Peyer's patch (tissue), 4 donors: ENCODE results near the gene LHFPL2.

ENCODE experiments used
- CTCF ChIP-seq, 6 experiments: fragments of 450-650 bp in 4 of 6; fragments of 200-600 bp in 2 of 6; sonication (generic) in 1 of 6; IDR thresholded peaks; one replicate each; pipeline ENCODE4 v1.5.1; 2017 to 2019; ENCODE audit warnings: antibody characterized with exemption in 6 of 6, mild to moderate bottlenecking in 3 of 6, moderate library complexity in 1 of 6
- POLR2A ChIP-seq, 2 donors: fragments of 450-650 bp; IDR thresholded peaks; one replicate each; pipeline ENCODE4 v1.5.1; 2017; ENCODE audit warnings: antibody characterized with exemption in 2 of 2, mild to moderate bottlenecking in 2 of 2, moderate library complexity in 2 of 2

- TF ChIP-seq CTCF (IDR thresholded peaks at IDR 0.05), result no peak
- no peak for TF ChIP-seq POLR2A (IDR thresholded peaks at IDR 0.05)
Measured at GRCh38 chr5:78650531-78650930, 2.0 kb upstream of the LHFPL2 start.
